Activated CD8-positive, alpha-beta memory T cell treated with anti-CD3 and anti-CD28 coated beads, Interleukin-2, amount 50 U/mL, for 48 hours (primary cell): ENCODE results near the gene DPEP2.
"Not testable (repeated sequence)": the region's sequence is repeated elsewhere in the genome, so short reads cannot be mapped to it uniquely, and the experiment has no call there.

Experiments used
- DNase-seq: peaks from one replicate; pipeline ENCODE4 v3.0.0-alpha.2; 2020

Gene DPEP2

DNA sequence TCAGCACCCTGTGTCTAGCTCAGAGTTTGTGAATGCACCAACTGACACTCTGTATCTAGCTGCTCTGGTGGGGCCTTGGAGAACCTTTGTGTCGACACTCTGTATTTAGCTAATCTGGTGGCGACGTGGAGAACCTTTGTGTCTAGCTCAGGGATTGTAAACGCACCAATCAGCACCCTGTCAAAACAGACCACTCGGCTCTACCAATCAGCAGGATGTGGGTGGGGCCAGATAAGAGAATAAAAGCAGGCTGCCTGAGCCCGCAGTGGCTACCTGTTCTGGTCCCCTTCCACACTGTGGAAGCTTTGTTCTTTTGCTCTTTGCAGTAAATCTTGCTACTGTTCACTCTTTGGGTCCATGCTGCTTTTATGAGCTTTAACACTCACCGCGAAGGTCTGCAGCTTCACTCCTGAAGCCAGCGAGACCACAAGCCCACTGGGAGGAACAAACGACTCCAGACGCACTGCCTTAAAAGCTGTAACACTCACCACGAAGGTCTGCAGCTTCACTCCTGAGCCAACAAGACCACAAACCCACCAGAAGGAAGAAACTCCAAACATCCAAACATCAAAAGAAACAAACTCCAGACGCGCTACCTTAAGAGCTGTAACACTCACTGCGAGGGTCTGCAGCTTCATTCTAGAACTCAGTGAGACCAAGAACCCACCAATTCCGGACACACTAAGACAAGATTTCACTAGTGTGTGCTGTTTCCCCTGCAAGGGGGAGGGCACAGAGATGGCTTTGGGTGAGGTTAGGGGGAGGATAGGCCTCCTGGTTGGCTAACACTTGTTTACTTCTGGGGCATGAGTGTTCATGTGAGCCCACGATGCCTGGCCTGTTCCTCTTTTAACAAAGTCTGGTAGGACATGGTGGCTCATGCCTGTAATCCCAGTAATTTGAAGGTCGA, at the start of gene DPEP2:
DPEP2 (minus strand) TSS at position 706 of the 910 bp plus-strand sequence. CDS start 6,272 bp downstream, outside the sequence.
- not testable (repeated sequence) for DNase-seq

DNA sequence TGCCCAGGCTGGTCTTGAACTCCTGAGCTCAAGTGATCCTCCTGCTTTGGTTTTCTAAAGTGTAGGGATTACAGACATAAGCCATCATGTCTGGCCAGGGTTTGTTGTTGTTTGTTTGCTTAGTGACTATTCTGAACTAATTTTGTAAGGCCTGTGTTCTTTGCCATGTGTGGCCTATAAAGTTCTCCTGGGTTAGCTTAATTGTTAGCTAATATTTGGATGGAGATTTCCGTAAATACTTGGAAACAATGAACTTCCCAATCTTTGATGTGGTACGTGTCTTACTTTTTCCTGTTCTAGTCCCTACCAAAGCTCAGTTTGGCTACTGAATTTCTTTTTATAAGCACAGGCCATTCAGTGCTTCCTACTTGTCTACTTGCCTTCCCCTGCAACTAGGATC, 48.7 kb upstream of the DPEP2 start:
- DNase-seq = no peak

GRCh38 chr16:68046106-68046505, 46.8 kb upstream of the DPEP2 start:
- no peak for DNase-seq

- no peak for DNase-seq
These were observed 42.5 kb upstream of the DPEP2 start for GRCh38 chr16:68041783-68042182.

- DNase-seq = peak; percentile 97
These were observed 41.4 kb upstream of the DPEP2 start for GRCh38 chr16:68040506-68041288.

- no peak for DNase-seq
These were observed 38.7 kb upstream of the DPEP2 start for GRCh38 chr16:68037841-68038597.

- no peak for DNase-seq
These were observed 35.9 kb upstream of the DPEP2 start for GRCh38 chr16:68035227-68035626.

DNA sequence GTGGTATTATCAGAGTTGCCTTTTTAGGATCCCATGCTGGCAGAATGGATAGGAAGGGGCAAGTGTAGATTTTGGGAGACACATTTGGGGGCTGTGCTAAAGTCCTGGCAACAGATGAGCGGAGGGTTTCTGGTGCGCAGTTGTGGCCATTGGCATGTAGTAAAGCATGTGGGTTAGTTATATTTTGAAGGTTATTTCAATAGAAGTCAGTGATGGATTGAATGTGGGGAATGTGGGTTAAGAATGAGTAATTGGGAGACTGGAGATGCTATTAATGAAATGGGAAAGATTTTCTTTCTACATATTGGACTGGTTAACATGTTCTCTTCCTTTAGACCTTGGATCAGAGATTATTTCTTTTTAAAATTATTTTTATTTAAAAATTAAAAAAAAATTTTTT, 33.8 kb upstream of the DPEP2 start:
- no peak for DNase-seq

DNA sequence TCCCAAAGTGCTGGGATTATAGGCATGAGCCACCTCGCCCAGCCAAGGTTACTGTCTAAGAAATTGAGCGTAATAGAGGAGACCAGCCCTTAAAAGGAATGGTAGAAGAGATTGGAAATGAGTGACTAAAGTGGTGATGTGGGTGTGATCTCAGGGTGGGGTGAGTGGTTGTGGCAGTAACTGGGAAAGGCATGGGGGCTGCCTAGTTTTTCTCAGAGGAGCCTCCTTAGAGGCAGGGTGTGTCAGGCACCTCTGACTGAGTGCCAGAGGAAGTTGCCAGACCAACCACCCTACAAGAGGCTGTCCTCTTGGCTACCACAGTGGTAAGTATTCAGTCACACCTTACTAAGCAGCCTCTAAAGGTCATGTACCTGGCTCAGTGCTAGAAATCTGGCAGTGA, 32.7 kb upstream of the DPEP2 start:
- DNase-seq = no peak

- not testable (repeated sequence) for DNase-seq
These were observed 30.8 kb upstream of the DPEP2 start for GRCh38 chr16:68030108-68030507.

DNA sequence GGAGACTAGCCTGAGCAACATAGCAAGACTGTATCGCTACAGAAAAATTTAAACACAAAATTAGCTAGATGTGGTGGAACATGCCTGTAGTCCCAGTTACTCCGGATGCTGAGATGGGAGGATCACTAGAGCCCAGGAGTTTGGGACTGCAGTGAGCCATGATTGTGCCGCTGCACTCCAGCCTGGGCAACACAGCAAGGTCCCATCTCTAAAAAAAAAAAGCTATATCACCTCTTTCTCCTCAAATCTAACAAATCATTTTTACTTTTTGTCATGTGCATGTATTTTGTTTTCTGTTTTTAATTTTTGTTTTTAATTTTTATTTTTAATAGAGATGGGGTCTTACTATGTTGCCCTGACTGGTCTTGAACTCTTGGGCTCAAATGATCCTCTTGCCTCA, 29.7 kb upstream of the DPEP2 start:
- no peak for DNase-seq

DNA sequence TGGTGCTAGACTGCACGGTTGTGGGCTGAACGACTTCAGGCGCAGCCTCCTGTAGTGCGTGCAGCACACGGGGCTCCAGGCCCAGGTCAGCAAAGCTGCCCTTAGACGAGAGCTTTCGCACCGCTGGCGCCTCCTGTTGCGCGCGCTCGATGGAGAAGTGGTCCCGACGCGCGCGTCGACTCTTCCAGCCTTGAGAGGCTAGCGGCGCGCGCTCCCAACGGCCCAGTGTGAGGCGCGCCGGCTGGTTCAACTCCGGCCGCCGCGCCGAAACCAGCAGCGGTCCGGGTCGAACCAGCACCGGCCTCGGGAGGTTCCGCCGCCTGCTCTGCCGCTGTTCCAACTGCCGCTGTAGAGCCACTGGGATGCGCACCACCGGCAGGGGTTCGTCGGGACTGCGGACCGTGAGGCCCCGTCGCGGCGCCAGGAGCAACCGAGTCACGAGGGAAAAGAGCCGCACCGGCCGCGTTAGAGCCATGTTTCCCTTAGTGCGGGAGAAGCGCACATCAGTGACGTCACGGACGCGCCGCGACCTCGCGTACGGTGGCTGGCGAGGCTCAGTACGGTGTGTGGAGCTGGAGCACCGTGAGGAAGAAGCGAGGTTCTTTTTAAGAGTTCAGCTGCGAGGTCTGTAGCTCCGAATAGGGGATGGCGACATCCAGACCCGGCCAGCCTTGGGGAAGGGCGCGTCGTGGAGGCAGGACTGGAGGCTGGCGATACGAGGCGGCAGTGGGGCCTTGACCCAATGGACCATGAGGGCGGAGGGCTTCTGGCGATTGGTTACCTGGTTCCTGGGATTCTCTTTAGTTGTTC, 23.6 kb upstream of the DPEP2 start, which contains the start of the genes DDX28 and DUS2:
DDX28 (minus strand) TSS at position 505 of the 810 bp plus-strand sequence; CDS start at position 475, 30 bp downstream.
DUS2 (plus strand) TSS at position 557 of the 810 bp plus-strand sequence. CDS start 14,740 bp downstream, outside the sequence.
- DNase-seq = peak; percentile 99

DNA sequence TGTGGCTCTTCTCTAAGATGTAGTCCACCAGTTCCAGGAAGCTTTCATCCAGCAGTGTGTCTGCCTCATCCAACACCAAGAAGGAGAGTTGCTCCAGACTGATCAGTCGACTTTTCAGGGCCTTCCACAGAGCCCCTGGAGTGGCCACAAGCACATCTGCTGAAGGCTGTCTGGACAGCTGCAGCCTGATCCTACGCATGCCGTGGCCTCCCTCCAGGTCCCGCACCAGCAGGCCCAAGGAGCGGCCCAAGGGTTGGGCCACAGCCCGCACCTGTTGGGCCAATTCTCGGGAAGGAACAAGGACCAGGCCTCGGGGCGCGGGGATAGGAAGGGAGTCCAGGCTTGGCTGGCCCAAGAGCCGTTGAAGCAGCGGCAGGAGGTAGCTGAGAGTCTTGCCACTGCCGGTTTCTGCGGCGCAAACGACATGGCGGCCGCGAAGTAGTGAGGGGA, 23.0 kb upstream of the DPEP2 start:
- DNase-seq = no peak

DNA sequence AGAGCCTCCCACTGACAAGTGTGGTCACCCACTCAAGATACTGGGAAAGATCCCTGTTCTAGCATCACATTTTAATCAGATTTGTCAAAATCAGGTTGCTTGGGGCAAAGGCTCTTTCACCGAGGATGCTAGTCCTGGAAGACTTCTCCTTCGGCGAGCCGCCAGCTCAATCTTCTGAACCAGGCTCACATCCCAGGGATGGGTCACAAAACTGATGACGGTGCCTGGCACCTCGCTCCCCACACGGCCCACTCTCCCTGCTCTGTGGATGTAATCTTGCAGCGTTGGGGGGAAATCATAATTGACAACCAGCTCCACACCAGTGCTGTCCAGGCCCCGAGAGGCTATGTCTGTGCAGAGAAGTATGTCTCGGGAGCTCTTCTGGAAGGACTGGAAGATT, 22.2 kb upstream of the DPEP2 start:
- DNase-seq = no peak

DNA sequence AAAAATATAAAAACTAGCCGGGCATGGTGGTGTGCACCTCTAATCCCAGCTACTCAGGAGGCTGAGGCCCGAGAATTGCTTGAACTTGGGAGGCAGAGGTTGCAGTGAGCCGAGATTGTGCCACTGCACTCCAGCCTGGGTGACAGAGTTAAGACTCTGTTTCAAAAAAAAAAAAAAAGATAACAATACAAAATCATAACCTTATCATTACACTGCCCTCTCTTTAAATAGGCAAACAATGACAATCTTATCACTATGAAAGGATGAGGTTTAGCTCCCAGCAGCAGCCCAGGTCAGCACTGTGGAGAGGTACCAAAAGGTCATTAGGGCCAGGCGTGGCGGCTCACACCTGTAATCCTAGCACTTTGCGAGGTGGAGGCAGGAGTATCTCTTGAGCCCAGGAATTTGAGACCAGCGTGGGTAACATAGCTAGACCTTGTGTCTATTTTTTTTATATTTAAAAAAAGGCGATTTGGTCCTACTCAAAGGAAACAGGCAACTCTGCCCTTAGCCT, 19.9 kb upstream of the DPEP2 start:
- DNase-seq = no peak

GRCh38 chr16:68015681-68016080, 16.4 kb upstream of the DPEP2 start, which contains the start of gene DPEP2NB:
DPEP2NB (minus strand) TSS chr16:68015911; CDS start chr16:68015770, 141 bp downstream.
- no peak for DNase-seq

DNA sequence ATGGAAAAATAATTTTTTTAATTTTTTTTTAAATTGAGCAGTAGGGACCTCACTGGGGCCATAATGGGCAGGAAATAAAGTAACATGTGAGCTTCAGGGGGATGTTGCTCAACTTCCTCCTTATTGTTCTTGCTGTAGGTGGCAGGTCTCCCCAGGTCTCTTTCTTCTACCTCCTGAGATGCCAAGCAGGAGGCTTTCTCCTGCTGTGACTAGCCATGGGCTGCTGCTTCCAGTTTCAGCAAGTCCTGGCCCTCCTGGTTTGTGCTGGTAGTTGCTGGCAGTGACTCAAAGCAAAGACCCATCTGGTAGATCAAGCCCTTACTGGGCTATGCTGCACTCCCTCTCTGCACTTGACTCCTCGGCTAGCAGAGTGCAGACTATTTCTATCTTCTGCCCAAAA, 14.2 kb upstream of the DPEP2 start:
- no peak for DNase-seq

- not testable (repeated sequence) for DNase-seq
These were observed 10.6 kb upstream of the DPEP2 start for GRCh38 chr16:68009872-68010271.

DNA sequence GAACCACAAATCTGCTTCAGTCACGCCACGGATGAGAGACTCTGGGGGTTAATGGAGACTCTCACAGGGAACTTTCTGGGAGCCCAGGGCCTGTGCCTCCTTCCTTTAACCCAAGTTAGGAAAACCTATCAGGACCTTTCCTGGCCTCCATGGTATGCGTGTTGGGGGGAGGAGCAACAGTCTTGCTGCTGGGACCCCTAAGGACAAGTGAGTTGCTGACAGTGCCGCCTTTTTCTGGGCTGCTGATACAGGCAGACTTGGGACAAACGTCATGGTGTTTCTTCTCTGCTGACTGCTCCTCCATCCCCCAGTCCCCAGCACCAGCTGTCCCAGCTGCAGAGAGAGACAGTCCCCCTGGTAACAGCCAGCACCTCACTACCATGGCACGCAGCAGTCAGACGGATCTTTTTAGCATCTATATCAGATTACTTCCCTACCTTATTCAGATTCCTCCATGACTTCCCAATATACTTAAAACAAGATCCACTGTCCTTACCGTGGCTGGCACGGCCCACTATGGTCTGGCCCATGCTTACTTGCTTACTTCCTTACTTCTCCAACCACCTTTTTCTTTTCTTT, 10.0 kb upstream of the DPEP2 start:
- no peak for DNase-seq

DNA sequence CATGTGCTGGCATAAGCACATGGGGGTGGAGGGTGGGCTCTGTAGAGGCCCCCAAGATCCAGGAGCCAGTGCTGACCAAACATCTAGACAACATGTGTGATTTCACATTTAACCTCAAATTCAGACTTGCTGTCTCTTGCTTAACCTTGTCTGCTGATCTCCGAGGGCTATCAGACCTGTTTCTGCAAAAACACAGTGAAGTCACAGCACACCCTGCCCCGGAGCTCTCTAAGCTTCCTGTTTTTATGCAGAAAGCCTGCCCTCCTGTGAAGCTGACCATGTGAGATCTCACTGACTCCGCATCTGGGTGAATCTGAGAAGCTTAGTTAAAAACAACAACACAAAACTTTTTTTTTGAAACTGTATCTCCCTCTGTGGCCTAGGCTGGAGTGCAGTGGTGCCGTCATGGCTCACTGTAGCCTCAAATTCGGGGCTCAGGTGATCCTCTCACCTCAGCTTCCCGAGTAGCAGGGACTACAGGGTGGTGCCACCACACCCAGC, 6.6 kb upstream of the DPEP2 start:
- no peak for DNase-seq

DNA sequence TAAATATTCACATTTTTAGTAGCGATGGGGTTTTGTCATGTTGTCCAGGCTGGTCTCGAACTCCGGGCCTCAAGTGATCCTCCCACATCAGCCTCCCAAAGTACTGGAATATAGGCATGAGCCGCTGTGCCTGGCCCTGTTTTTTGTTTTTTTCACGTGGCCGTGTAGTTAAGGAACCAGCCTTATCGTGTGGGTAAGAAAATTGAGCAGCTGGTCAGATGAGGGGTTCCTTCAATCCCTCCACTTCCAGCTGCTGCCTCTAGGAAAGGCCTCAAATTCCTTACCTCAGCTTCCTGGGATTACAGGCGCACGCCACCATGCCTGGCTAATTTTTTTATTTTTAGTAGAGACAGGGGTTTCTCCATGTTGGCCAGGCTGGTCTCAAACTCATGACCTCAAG, 5.9 kb upstream of the DPEP2 start:
- DNase-seq = no peak
